ENCODE measurements around the gene FBXO9.
A peak's percentile ranks its signal among the peaks of the same experiment; 100 is the strongest.
"Not testable (repeated sequence)": the region's sequence is repeated elsewhere in the genome, so short reads cannot be mapped to it uniquely, and the experiment has no call there.

Gene FBXO9

DNA sequence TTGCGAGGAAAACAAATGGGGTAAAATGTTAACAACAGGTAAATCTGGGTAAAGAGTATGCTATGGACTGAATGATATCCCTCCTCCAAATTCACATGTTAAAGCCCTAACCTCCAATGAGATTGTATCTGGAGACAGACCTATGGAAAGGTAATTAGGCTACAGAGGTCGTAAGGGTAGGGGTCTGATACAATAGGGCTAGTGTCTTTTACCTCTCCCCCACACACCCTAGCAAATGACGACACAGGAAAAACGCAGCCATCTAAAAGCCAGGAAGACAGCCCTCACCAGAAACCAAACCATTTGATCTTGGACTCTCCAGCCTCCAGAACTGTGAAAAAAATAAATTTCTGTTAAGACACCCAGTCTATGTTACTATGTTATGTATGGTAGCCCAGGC lies 20.6 kb upstream of the FBXO9 start:
- no peak for DNase-seq (ENCODE audit: low read depth, low spot score)

DNA sequence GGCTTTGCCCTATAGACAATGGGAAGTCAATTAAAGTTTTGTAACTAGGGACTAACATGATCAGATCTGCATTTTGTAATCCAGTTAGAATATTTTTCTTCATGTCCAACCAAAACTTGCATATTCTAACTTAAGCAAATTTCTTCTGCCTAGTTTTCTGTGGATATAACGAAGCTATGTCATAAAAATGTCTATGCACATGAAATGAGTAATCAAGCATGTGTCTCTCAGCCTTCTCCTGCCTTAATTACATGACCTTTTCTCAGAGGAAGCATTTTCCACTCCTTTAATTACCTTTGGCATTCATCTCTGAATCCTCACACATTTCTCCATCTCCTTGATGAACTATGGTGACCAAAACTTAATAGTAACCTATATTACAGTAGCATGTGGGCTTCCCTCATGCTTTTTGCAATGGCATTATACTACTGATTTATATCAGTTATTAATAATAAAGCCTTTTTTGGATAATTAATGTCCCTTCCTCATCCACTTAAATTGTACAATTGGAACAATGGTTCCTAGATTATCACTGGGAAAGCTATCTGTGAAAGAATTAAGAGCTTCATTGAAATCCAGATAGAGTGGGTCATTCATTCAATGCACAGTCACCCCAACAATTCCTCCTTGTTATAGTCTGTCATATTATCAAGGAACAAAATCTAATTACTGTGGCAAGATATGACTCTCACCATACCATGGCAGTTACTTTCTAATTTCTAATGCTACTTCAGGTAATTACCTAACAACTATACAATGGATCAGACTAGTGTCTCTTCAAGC lies 19.1 kb upstream of the FBXO9 start:
- DNase-seq (ENCODE audit: low read depth, low spot score) = no peak

More for the DNA sequence above, 20.6 kb upstream of the FBXO9 start:
- no peak overlapping the region for H3K4me3 ChIP-seq (ENCODE audit: low read length)

GRCh38 chr6:53048431-53049195 lies 16.6 kb upstream of the FBXO9 start:
- peak; percentile 43 for DNase-seq (ENCODE audit: low read depth, low spot score)
- no peak overlapping the region for H3K4me3 ChIP-seq (ENCODE audit: low read length)

More for the DNA sequence above, 19.1 kb upstream of the FBXO9 start:
- no peak overlapping the region for H3K4me3 ChIP-seq (ENCODE audit: low read length)

- DNase-seq (ENCODE audit: low read depth, low spot score) = no peak
- no peak overlapping the region for H3K4me3 ChIP-seq (ENCODE audit: low read length)
Observed at GRCh38 chr6:53049415-53049814, 15.8 kb upstream of the FBXO9 start.

- H3K4me3 ChIP-seq (ENCODE audit: low read length); DNase-seq (ENCODE audit: low read depth, low spot score): not testable (repeated sequence)
Observed at GRCh38 chr6:53052152-53052551, 13.1 kb upstream of the FBXO9 start.

DNA sequence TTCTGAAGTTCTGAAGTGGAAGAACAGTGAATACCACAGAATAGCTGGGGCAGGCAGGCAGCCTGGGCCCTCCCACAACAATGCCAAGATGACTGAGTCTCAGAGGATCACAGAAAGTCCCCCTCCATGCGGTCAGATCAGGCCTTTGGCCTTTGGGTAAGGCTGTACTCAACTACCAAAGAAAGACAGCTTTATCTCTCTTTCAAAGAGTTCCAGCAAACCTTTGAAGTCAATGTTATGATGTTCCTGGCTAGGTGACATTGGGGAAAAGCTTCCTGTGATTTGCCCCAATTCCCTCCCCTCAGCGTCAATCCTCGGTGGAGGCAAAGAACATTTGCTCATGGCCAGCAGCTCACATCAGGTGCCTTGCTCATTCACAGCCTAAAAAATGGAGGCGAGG lies 10.7 kb upstream of the FBXO9 start:
- no peak for DNase-seq (ENCODE audit: low read depth, low spot score)
- no peak overlapping the region for H3K4me3 ChIP-seq (ENCODE audit: low read length)

GRCh38 chr6:53055873-53056272 lies 9.3 kb upstream of the FBXO9 start:
- H3K4me3 ChIP-seq (ENCODE audit: low read length) = no peak overlapping the region
- no peak for DNase-seq (ENCODE audit: low read depth, low spot score)

DNA sequence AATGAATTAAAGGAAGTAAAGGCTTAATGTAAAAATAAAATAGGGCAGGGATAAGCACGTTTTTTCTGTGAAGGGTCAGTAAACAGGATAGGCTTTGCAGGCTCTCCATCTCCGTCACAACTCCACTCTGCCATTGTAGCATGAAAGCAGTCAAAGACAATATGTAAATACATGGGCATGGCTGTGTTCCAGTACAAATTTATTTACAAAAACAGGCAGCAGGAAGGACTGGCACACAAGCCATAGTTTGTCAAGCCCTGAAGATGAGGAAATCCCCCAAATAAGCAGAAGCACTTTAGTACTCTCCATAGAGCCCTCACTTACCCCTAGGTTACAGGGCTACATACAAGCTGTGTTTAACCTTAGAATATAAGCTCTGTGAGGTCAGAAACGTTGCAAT lies 8.9 kb upstream of the FBXO9 start:
- no peak for DNase-seq (ENCODE audit: low read depth, low spot score)
- H3K4me3 ChIP-seq (ENCODE audit: low read length) = no peak overlapping the region

DNA sequence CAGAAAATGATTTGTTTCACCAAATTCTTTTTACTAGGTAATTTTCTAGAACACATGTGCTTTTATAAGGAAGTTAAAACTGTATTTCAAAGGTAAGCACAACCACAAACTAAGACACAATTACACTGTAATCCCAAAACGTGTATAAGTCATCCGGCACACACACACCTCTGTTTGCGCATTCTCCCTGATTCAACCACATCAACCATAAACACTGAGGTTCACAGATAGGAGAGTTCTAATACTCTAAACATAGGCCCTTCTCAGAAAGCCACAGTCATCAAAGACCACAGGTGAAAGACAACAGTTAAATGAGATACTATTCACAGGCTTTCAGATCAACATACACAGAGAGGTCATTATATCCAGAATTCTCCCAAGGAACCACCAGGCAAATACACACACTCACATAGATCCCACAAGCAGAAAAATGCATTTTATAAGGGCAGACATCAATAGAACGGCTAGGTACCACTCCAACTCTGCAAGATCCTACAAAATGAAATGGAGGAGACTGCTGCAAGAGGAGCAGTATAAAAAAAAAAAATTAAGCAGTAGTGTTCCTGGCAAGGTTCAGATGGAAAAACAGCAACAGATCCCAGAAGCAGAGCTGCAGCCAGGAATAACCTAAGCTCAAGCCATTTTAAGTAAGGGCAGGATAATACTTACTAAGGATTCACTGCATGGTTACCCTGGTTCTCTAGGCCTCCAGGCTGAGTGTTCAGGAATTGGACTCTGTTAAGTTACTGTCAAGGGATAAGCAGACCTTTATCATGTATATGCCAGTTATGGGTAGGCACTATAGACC lies 6.6 kb upstream of the FBXO9 start:
- no peak overlapping the region for H3K4me3 ChIP-seq (ENCODE audit: low read length)
- peak; percentile 86 for DNase-seq (ENCODE audit: low read depth, low spot score)

- H3K4me3 ChIP-seq (ENCODE audit: low read length) = no peak overlapping the region
- DNase-seq (ENCODE audit: low read depth, low spot score) = no peak
Observed at GRCh38 chr6:53059648-53060589, 5.3 kb upstream of the FBXO9 start.

- DNase-seq (ENCODE audit: low read depth, low spot score) = no peak
- H3K4me3 ChIP-seq (ENCODE audit: low read length) = peak overlapping the region; percentile 71
Observed at GRCh38 chr6:53062169-53062539, 3.0 kb upstream of the FBXO9 start.

GRCh38 chr6:53064255-53064654 lies 949 bp upstream of the FBXO9 start:
- peak overlapping the region; percentile 88; the same call in 1 of the 2 replicates for H3K4me3 ChIP-seq (ENCODE audit: low read length)
- not testable (repeated sequence) for DNase-seq (ENCODE audit: low read depth, low spot score)

- peak overlapping the region; percentile 88 for H3K4me3 ChIP-seq (ENCODE audit: low read length)
- peak; percentile 98 for DNase-seq (ENCODE audit: low read depth, low spot score)
Observed at GRCh38 chr6:53064726-53065265, 408 bp upstream of the FBXO9 start.

- H3K4me3 ChIP-seq (ENCODE audit: low read length) = peak overlapping the region; percentile 88
- no peak for DNase-seq (ENCODE audit: low read depth, low spot score)
Observed at GRCh38 chr6:53066077-53066417, 843 bp downstream of the FBXO9 start.

GRCh38 chr6:53066874-53067706 lies 1.9 kb downstream of the FBXO9 start:
- DNase-seq (ENCODE audit: low read depth, low spot score) = no peak
- H3K4me3 ChIP-seq (ENCODE audit: low read length) = no peak overlapping the region

GRCh38 chr6:53067849-53068361 lies 2.7 kb downstream of the FBXO9 start:
- no peak overlapping the region for H3K4me3 ChIP-seq (ENCODE audit: low read length)
- no peak for DNase-seq (ENCODE audit: low read depth, low spot score)

DNA sequence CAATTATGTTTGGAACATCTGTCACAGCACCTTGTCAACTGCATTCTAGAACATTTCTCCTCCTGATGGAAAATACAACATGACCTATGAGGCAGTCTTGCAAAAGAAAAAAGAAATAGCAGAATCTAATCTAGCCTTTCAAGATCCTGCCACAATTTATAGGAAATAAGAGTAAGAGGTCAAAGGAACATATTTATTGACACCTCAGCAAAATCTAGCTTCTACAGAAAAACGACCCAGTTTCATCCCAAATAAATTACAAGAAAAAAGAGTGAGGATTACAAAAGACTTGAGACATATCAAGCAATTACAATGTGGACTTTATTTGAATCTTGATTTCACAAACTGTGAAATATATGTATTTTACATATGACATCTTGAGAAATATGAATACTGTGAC lies 4.2 kb downstream of the FBXO9 start:
- no peak for DNase-seq (ENCODE audit: low read depth, low spot score)

More for the DNA sequence above, 4.2 kb downstream of the FBXO9 start:
- no peak overlapping the region for H3K4me3 ChIP-seq (ENCODE audit: low read length)

All from Jurkat, Clone E6-1 (cell line).